NCI-H446 (cell line): Measurements from ENCODE around the gene PRLH.

Experiments used
- DNase-seq, 2 experiments: peaks; one replicate each; lab custom pipeline; 2025; lab: John Stamatoyannopoulos, UW

Gene PRLH

DNA sequence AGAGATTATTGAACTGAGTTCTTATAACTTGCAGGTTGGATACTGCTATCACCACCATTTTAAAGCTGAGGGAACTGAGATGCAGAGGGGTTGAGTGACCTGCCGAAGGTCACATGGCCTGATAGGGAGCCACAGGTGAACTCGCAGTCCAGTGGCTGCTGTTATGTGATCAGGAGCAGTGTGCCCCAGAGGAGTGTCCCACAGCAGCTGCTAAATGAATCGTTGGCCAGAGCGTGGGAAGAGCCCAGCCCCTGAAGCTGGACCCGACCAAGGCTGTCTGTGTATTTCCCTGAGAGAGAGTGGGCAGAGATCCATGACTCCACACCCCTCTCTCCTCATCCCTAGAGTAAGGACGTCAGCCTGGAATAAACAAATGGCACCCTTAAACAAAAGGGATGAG is 26.7 kb upstream of the PRLH start:
- DNase-seq, result no peak

DNA sequence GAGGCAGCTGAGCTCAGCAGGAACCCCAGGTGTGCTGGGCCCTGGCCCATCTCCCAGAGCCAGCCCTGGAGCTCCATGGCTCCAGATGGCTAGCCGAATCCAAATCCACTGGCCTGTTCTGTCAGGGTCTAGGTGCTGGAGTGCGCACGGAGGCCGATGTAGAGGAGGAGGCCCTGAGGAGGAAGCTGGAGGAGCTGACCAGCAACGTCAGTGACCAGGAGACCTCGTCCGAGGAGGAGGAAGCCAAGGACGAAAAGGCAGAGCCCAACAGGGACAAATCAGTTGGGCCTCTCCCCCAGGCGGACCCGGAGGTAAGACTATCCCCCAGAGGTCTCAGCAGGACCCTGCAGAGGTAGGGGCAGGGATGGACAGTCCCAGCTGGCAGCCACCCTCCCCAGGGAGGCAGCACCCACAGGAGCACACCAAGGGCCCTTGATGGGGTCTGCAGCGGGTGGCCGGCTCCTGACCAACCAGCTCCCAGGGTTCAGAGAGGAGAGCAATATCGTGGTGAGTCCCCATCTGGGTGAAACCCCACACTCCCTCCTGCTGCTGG is 26.1 kb upstream of the PRLH start:
- DNase-seq, result peak in 1 of 2 experiments; percentile 49

DNA sequence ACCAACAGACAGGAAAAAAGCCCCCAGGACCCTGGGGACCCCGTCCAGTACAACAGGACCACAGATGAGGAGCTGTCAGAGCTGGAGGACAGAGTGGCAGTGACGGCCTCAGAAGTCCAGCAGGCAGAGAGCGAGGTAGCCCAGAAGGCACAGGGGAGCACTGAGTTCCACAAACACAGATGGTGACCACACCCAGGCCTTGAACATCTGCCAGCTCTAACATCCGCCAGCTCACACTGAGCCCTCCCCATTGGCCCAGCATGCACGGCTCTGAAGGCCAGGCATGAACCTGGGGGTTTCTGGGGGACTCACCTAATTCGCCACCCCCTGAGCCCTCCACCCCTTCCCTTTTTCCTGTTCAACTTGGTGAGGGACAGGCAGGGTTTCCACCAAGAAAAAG is 25.6 kb upstream of the PRLH start:
- peak; percentile 10 to 40 for DNase-seq

DNA sequence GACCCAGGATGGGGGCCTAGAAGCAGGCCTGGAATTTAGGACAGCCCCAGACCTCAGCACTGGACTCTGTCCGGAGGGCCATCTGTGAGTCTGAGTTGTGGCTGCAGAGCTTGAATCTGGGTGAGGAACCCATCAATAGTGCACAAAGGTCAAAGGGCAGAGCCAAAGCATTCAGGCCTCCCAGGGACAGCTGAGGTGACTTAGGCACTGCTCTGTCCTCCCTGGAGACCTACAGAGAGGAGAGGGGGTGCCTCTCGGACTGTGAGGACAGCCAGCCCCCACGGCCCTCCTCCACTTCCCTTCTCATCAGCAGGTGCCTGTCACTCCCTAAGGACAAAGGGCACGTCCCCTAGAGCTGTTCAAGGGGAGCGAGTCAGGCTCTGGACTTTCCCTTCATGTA is 25.1 kb upstream of the PRLH start:
- no peak for DNase-seq

DNA sequence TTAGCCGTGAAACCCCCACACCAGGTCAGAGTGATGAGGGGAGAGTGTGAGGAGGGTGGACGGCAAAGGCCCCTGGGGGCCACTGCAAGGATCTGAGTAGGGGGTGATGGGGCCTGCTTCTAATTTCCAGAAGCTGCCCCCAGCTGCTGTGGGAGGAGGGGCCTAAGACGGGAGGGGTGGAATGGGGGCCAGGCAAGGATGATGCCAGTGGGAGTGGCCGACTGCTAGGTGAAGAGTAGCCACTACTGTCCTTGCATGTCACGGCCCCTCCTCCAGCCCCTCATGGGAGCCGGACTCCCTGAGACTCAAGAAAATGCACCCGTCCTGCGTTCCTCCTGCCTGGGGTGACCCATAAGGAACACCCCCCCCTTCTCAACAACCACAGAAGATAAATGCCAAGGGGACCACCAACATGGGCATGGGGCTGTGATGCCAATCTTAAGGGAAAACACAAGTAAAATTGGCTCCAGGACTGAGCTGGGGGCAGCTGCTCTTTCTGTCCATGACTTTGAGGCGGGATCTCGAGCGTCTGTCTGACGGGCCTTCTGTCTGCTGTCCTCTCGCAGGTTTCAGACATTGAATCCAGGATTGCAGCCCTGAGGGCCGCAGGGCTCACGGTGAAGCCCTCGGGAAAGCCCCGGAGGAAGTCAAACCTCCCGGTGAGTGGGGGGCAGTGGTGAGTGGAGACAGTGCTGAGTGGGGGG is 24.2 kb upstream of the PRLH start:
- DNase-seq, result no peak

DNA sequence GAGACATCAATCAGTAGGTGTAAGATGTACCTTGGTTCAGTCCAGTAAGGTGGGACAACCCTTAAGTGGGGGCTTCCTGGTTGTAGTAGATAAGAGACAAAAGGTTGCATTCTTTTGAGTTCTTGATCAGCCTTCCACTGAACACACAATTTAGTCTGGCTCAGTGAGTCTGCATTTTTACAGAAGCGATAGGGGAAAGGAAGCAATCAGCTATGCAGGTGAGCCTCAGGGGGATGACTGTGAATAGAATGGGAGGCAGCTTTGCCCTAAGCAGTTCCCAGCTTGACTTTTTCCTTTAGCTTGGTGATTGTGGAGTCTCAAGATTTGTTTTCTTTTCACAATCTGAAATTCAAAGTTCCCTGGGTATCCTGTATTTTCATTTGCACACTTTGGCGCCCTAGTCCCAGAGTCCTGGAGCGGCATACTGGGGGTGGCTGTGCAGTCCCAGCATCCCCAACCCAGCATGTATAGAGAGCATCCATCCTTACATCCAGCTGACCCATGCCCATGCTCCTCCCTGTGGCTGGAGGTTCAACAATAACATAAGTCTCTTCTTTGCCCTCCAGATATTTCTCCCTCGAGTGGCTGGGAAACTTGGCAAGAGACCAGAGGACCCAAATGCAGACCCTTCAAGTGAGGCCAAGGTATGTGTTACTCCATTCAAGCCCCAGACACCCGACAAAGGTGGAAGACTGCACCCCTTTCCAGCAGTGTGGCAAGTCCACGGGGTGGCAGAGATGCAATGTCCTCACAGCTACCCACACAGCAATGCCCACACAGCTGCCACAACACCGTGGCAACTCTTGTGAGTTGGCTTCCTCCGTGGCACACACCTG is 20.1 kb upstream of the PRLH start:
- DNase-seq, result no peak

DNA sequence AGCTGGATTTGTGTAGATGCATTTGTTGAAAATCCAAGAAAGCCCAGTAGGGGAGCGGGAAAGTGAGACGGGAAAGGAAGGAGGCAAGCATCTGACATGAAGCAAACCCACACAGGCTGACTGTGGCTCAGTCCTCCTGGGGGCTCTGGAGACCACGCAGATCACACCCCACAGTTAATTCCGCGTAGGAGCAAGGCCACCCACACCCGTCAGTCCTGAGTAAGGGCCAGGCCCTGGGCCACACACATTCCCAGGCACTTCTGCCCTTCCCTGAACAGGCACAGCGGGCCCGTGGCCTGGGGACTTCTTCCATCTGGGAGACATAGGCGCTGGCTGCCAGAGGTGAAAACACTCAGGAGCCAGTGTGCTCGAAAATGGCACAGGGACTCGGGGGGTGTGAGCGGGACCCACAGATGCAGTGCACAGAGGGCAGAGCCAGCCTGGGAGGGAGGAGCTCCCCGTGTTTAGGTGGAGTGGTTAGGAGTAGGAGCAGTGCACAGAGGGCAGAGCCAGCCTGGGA is 19.4 kb upstream of the PRLH start:
- no peak for DNase-seq

DNA sequence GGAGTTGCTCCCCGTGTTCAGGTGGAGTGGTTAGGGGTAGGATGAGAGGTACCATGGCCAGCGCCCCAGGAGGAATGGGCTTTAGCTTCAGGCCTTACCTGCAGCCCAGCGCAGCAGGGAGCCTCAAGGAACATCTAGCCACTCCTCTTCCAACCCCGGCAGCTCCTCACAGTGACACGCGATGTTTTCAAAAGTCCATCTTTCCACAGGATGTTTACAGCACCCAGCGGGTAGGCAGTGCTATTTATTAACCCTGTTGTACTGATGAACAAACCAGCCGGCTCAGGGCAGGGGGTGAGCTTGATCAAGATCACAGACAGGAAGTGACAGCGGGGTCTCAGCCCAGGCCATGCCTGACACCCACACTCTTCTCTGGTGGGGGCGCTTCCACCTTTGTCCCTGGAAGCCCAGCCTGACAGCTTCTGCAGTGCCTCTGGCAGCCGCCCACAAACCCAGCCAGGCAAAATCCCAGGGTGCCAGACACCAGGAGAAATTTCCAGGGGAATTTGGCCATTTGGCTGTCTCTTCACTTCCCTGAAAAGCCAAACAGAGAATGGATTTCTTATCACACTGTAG is 18.4 kb upstream of the PRLH start:
- DNase-seq, result no peak

DNA sequence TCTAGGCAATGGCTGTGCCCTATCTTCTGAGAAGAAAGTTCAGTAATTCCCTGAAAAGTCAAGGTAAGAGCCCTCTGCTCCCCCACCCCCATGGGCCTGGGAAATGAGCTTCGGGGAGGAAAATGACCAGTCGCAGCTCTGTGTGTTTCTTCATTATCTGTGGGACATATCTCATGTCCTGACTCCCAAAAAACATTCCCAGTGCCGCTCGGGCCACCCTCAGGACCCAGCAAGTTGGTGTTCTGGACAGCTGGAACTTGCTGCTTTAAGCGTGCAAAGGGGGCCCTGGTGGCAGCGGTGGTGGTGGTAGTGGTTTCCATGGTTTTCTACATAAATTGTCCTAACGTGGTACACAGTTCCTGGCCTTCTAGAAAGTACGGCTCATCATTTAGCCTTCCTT is 17.2 kb upstream of the PRLH start:
- DNase-seq, result no peak

DNA sequence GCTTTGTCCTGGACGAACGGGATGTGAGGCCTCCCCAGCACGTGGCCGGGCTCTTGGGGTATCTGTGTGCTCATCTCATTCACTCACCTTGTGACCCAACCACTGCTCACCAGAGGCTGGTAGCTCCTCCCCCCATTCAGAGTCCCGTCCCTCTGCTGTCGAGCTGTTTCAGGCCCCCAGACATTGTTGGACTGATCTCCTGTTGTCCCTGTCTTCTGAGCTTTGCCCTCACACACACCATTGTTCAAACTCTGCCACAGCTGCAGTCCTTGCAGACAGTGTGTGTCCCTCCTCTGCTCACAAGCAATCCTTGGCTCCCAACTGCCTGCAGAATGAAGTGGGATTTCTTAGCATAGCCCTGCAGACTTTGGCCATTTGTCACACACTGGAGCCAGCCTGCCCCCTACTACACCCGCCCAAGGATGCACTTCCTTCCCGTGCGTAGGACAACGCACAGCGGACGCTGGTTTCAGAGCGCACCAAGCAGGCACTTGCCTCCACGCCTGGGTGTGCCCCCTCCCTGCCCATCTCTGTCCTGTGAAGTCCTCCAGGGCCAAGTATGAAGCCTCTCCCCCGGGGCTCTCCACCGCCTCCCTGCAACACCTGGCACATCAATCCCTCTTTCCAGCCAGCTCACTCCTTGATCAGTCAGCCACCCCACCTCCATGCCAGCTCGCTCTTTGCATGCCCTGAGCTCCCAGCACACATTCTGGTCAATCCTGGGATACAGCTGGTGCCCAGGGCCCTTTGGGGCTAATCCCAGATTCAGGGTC is 16.5 kb upstream of the PRLH start:
- DNase-seq, result no peak

DNA sequence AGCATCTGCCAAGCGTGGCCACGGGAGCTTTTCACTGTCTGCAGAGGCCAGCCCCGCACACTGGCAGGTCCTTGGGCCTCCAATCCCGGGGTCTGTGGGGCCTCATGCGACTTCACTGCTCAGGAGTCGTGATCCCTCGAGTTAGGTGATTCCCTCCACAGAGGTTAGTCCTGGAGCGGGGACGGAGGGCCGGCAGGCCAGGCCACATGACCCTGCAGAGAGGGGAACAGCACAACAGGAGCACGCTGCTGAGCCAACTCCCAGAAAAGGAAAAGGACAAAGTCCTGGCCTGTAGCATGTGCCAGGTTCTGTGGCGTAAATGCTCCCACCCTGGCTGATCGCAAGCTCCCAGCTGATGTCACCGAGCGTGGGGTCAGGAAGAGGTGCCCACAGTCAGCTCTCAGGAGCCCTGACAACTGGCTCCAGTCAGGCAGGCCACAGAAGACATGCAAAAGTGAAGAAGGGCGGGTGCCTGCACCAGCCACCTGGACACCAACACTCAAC is 15.3 kb upstream of the PRLH start:
- no peak for DNase-seq

DNA sequence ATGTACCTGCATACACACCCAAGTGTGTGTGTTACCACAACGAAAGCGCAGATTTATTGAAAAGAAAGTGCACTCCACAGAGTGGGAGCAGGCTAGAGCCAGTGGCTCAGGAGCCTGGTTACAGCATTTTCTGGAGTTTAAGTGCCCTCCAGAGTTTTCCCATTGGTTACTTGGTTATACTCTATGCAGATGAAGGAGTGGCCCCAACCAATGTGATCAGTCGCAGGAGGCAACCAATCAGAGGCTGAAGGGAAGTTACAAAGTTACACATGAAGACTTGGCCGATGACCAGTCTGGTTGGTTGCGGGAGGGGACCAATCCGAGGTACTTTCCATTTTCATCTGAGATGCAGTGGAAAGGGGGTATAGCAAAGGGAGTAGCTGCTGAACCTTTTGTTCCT is 13.5 kb upstream of the PRLH start:
- DNase-seq, result no peak

DNA sequence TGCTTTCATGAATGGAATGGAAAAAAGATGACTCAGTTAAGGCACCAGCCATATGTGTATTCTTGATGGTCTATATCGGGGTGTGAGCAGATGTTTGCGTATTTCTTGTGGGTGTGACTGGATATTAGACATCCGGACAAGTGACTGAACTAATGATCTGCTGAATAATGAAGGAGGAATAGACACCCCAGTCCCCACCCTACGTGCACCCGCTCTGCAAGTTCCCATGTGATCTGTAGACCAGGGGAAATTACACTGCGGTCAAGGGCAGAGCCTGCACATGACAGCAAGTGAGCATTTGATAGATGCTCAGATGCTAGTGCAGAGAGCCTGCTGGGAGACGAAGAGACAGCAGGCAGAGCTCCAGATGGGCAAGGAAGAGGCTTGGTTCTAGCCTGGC is 12.4 kb upstream of the PRLH start:
- DNase-seq, result no peak

DNA sequence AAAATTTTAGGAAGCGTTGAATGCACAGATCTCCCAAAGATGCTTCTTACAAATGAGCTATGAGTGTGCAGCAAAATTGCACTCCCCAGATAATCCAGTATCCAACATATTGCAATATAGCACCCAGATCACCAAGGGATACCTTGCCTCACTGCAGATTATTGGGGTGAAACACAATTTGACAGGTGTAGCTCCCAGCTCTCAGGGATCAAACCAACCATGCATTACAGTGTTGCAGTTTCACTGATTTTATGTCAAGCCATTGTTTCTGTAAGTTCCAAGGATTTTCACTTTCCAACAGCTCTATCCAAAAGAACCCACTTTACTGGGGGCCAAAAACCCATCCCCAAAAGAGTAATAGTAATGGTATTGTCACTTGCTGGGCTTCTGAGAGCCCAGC is 10.8 kb upstream of the PRLH start:
- DNase-seq, result no peak

DNA sequence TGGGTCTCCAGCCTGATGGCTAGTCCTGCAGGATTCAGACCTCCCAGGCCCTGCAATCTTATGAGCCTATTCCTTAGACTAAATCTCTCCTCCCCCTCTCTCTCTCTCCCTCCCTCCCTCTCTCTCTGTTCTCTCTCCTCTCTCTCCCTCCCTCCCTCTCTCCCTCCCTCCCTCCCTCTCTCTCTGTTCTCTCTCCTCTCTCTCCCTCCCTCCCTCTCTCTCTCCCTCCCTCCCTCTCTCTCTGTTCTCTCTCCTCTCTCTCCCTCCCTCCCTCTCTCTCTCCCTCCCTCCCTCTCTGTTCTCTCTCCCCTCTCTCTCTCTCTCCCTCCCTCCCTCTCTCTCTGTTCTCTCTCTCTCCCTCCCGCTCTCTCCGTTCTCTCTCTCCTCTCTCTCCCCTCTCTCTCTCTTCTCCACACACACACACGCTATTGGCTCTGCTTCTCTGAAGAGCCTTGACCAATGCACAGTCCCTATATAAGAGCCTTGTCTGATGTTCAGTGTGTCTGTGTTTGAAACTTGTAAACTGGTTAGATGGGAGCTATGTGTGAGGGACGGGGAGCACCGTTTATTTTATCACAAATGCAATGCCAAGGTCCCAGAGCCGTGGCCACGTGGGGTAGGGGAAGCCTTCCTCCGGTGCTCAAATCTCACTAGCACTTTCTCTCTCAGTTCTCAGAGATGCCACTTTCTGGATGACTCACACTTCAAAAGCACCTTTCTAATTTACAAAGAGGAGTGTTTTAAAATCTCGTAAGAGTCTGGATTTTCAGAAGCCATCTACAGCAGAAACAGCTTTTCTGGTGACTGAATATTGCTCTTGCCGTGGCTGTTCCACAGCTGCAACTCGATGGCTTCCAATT is 9.4 kb upstream of the PRLH start:
- no peak for DNase-seq

DNA sequence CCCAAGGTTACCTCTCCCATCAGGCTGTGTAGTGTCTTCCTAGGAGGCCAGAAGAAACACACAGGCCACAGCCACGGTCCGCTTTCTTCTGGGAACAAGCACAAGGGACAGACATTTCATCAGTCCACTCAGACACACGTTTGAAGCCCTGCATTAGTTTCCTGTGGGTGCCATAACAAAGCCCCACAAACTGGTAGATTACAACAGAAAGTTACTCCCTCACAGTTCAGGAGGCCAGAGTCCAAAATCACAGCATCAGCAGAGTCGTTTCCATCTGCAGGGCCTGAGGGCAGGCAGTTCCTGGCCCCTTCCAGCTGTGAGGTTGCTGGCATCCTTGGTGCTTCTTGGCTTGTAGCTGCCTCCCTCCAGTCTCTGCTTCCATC is 8.8 kb upstream of the PRLH start:
- no peak for DNase-seq

DNA sequence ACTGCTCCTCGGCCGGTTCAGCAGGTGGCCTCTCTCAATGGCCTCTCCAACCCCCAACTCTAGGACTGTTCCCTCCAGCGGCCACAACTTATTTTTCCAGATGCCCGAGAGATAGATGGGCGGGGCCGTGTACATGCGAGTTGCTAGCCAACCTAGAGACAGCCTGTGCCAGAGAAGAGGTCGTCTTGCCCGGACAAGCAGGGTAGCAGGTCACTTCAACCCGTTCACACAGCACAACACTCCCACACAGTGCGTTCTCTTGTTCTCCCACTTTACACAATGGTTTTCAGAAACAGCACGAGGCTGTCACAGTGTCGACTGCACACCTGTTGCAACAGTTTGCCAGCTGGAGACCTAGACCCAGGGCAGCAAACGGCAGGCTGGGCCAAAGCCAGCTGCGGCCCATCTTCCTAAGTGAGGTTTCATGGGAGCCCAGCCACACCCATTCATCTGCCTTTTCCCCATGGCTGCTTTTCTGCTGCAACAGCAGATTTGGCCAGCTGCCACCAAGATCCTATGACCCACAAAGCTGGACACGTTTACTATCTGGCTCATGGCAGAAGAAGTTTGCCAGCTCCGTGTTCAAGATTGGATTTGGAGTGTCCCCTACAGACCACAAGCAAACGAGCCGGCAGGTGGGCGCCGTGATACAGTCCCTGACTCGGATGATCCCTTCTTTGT is 7.3 kb upstream of the PRLH start:
- DNase-seq, result peak in 1 of 2 experiments; percentile 57

DNA sequence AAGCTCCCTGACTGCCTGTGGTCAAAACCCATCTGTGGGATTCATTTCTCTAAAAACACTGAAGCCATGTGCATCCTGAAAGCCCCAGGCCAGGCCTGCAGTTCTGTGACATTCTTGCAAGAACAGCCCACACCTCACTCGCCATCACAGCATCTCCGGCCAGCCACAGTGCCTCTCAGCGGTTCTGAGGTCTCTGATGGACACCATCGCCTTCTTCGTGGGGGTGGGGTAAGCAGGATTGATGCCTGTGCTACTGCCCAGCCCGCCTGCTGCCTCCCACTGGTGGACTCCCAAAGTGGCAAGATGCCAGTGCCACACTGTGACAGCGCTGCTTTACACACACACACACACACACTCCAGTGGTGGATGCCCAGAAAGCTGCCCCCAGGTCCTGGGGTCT is 5.2 kb upstream of the PRLH start:
- DNase-seq, result no peak

DNA sequence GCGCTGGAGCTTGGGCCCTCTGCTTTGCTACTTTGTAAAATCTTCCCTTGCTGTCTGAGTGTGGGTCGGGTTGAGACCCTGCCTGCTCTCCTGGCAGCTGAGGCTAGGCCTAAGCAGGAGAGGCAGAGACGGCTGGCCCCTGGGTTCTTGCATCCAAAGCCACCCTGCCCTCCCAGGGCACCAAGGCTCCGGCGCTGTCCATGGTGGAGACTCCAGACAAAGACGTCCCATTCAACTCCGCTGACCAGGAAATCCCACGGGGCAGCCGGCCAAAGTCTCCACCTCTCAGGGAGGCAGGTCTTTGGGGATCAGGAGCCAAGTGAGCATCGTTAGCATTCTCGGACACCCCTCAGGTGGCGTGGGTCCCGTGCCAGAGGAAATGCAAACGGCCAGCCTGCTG is 2.6 kb upstream of the PRLH start:
- no peak for DNase-seq

DNA sequence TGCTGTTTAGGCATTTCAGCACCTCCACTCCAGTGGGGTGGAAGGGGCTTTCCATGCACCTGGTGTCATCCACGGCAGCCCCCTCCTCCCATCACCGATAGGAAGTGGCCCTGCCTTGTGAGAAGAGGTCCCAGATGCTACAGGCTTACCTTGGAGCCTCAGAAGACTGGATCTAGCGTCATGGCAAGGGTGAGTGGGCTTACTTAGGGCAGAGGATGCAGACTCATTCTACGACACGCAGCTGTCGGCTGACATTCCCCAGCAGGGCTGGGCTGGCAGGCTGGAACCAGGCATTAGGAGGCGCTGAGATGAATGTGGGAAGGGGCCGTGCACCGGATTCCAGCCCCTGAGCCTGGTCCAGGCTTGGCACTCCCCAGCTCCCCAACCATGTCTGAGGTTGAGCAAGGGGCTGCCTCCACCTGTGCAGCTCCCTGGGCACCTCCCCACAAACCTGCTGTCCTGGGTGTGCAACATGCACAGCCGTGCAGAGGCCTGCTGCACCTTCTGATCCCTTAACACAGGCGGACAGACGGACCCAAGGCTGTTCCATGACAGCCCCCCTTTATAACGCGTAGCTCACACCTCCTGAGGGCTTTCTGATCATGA is 1.7 kb upstream of the PRLH start:
- DNase-seq, result no peak
